Germinal center (tissue), 1 donor: Measurements from ENCODE around the gene TRAF7.
"Not testable (repeated sequence)": the region's sequence is repeated elsewhere in the genome, so short reads cannot be mapped to it uniquely, and the experiment has no call there.

ENCODE experiments used
- DNase-seq: peaks from one replicate; pipeline ENCODE4 v3.0.0; 2012; ENCODE audit warnings: mixed read lengths, low spot score

The TRAF7 gene

DNA sequence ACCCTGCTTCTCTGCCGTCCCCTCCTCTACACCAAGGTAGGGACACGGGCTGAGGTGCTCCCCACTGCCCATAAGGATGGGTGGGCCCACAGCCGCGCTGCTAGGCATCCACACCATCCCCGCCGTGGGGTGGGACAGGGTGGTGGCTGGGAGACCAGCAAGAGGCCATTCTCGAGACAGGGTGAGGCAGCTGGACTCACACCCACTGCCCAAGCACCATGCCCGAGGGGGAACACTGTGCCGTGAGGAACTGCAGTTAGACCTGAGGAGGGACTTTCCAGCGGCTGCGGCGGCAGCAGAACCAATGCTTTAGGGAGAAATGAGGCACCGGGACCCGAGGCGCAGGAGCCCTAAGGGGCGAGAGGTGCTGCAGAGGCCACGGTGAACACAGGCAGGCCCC lies 33.2 kb upstream of the TRAF7 start:
- no peak for DNase-seq

GRCh38 chr16:2122934-2123683 lies 32.5 kb upstream of the TRAF7 start:
- not testable (repeated sequence) for DNase-seq

DNA sequence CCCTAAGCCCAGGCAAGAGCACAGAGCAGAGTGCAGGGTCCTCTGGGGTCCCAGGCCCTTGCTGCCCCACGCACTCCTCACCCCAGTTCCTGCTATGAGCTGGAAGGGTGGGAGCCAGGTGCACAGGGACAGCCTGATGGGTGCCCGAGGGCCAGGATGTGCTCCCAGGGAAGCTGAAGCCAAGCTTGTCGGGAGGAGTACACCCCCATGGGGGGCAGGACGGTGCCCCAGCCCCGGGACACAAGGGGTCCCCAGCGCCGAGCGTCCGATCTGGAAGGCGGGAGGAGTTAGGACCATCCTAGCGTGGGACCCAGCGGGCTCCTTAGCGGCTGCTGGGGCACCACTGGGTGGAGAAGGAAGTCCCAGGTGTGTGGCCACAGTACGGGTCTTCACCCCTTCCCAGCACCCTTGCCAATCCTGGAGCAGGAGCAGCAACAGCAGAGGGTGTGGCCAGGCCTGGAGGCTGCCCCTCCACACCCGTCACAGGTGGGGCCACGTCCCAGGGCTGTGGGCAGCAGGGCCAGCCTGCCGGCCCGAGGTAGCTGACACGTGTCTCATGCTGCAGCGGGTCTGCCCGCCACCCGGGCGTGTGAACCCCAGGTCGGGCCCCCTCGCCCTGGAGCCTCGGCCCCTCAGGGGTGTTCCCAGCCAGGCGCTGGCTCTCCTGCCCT lies 31.7 kb upstream of the TRAF7 start:
- not testable (repeated sequence) for DNase-seq

- not testable (repeated sequence) for DNase-seq
Measured at GRCh38 chr16:2124377-2124693, 31.2 kb upstream of the TRAF7 start.

DNA sequence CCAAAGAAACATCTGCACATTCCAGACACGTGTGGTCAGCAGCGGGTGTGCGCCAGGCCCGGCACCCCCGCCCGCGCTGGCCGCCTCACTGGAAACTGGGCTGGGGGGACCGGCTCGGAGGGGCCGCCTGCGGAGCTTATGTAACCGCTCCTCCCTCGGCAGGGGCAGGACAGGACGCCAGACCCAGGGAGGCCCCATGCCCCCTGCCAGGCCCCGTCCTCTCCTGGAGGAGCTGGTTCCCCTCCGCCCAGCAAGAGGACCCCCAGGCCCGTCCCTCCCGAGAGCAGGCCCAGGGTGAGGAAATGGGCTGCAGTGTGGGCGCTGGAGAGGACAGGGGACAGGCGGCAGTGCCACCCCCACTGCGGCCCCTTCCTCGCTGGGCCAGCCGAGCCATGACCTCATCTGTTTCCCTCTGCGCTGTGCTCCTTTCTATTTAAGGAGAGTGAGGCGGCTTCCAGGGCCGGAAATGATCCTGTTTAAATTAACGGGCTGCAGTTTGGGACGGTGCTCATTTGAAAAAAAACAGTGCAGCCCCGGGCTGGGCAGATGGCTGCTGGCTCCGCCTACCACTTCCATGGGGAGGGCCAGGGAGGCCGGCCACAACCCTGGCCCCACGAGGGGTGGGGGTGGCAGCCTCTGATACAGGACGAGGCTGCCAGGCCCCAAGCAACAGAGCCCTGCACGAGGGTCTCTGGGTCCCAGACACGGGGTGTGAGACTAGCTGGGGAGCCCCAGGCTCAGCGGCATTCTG lies 30.7 kb upstream of the TRAF7 start:
- not testable (repeated sequence) for DNase-seq

DNA sequence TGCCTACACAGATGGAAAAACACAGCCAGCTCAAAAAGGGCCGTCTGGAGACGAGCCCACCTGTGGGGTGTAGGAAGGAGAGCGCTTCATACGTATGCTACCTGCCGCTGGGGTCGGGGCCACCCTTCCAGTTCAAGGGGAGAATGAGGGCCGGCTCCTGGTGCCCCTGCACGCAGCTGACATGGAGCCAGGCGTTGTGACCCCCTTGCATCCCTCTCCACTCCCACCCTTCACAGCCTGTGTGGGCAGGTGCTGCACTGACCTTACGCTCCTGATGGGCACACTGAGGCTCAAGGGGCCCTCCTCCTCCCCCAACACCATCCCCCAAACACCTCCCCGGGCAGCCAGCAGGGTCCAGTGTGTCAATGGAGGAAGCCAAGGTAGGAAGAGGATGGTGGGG lies 30.0 kb upstream of the TRAF7 start:
- not testable (repeated sequence) for DNase-seq

DNA sequence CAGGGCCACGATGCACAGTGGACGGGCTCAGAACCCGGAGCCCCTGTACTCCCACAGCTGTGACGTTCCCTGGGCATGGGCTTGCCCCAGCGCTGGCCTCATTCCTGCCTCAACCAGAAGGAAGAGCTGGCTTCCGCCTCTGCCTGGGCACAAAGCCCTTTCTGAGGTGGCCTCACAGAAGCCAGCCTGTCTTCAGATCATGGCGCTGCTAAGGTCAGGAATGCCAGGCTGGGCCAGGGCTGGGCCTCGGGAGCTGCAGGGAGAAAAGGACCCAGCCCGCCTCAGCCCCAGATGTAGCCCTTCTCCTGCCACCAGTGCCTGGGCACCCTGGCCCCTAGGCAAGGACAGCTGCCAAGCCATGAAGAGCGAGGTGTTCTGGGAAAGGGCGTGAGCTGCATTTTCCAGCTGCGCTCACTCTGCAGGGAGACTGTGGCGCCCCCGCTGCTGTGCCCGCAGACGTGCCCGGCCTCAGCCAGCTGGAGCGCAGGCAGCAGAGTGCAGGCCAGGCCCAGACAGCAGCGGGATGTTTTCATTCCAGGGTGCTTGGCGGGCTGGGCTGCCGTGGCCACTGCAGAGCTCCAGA lies 29.3 kb upstream of the TRAF7 start:
- DNase-seq, result not testable (repeated sequence)

DNA sequence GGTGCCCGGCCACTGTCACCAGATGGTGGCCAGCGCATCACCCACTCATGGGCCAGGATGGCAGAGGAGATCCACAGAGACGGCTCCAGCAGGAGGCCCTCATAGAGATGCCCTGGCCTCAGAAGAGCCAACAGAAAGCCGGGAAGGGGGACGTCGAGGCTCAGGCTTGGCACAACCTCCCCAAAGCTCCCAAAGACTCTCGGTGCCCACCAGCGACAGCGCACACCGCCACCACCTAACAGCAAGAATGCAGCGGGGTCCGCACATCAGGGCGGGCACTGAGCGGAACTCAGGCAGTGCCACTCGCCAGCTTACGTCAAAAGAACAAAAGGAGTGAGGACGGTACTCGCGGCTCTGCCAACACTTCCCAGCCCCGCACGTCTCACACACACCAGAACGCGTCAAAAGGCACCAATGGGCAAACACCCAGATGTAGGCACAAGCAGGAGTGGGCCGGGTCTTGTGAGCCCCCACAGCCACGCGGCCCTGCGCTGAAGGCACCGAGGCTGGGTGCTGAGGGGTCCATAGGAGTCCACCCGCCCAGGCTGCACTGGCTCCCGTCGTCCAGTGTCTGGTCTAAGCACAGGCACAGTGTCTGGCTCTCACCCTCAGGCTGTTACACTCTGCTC lies 28.5 kb upstream of the TRAF7 start:
- DNase-seq, result not testable (repeated sequence)

- DNase-seq, result not testable (repeated sequence)
Measured at GRCh38 chr16:2127630-2128280, 27.8 kb upstream of the TRAF7 start.

GRCh38 chr16:2129251-2129650 lies 26.3 kb upstream of the TRAF7 start:
- not testable (repeated sequence) for DNase-seq

GRCh38 chr16:2129890-2130447 lies 25.6 kb upstream of the TRAF7 start:
- not testable (repeated sequence) for DNase-seq

- DNase-seq, result not testable (repeated sequence)
Measured at GRCh38 chr16:2133797-2134196, 21.8 kb upstream of the TRAF7 start.

DNA sequence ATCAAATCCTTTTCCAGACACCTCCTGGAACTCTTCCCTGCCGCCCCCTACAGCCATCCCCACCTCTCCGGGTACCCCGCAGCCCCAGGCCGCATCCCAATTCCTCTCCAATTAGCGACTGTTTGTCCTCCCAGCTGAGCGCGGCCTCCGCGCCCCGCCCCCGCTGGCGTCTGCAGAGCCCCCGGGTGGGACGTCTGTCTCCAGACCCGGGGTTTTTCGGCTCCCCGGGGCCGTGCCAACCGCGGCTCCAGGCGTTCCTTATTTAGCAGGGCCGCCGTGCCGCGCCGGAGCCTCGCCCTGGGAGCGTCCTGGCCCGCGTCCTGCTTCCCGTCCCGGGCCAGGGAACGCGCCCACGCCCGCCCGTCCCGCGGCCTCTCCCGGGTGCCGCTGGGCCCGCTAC lies 20.5 kb upstream of the TRAF7 start:
- not testable (repeated sequence) for DNase-seq

GRCh38 chr16:2135770-2136490 lies 19.7 kb upstream of the TRAF7 start, which contains the start of gene PKD1:
PKD1 (minus strand) TSS chr16:2135898; CDS start chr16:2135689, 209 bp downstream.
- peak; percentile 35 for DNase-seq

DNA sequence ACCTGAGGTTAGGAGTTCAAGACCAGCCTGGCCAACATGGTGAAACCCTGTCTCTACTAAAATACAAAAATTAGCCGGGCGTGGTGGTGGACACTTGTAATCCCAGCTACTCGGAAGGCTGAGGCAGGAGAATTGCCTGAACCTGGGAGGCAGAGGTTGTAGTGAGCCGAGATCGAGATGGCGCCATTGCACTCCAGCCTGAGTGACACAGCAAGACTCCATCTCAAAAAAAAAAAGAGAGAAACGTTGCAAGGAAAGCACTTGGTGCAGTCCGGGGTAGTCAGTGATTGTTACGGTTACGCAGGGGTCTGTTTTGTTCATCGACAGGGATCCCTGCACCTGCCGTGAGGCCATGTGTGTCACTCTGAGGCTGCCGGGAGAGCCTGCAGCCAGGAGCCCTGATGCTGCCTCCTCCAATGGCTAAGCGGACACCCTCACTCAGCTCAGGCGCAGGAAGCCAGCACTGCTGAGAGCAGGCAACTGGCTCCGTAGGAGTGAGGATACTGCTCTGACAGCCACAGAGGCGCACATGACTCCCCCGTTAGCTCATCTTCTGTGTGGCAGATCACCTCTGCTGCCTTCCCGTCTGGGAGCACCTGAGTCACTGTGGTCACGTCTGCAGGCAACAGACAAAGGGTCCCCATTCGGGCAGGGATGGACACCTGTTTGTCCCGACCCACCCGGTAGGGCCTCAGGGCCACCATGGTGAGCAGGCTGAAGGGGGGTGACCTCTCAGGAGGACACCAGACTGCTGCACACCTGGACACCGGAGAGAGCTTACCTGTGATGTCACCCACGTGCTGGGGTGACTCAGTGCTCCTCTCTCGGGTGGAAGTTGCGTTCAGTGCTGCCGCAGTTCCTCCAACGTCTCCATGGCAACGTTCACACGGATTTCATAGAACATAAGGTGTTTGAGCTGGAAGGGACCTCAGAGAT lies 12.4 kb upstream of the TRAF7 start:
- no peak for DNase-seq

DNA sequence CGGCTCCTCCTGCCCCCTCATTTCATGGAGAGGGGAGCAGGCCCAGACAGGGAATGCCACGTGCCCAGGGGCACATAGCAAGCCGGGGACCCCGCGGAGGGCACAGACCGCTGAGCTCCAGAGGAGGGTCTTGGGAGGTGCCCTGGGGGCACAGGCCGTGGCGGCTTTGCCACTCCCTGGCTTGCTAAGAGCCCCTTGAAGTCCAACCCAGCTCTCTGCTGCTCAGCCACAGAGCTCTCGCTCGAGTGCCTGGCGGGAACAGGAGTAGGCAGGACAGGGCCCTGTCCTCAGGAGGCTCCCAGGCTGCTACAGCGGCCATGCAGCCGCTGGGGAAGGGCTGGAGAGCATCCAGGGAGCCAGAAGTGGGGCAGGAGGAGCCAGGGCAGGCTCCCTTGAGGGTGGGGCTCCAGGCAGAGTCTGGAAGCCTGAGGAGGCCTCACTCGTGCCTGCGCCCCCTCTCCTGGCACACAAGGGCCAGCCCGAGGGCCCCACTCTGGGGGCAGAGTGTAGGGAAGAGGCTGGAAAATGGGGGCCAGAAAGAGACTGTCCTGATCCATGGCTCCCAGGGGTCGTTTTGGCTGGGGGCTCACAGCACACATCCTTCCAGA lies 11.6 kb upstream of the TRAF7 start:
- no peak for DNase-seq

DNA sequence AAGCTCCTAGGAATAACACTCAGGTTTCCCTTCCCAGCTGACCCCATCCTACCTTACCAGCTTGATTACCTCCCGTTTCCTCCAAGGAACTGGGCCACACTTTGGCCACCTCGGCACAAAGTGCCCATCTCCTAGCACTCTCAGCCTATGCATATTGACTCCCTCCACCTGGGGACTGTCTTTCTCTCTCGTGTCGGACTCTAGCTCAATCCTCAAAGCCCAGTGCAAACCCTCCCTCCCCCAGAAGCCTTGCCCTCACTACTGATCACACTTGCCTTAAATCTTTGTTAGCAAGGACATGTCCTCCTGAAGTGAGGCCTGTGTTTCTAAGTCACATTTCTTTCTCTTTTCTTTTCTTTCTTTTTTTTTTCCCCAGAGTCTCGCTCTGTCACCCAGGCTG lies 9.7 kb upstream of the TRAF7 start:
- no peak for DNase-seq

GRCh38 chr16:2147378-2147777 lies 8.2 kb upstream of the TRAF7 start:
- no peak for DNase-seq
